ENCODE results near the gene CCDC122.

DNA sequence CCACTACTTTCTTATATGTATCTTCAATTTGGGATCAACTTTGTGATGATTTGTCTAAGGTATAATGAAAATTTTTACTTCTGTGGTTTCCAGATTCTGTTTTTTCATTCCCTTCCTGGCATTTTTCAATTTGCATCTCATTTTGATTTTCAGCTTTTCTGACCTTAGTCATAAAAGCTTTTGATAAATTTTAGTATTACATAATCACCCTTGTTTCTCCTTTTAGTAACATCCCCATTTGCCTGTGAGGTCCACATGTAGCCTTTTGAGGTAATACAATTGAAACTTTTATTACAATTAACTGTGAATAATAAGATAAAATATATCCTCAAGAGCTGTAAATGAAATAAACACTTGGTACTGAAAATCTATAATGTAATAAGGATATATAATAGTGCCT is 31.3 kb upstream of the CCDC122 start:
- no peak for TF ChIP-seq POLR2A (IDR thresholded peaks at IDR 0.05; ENCODE audit: low read depth, low read length)
- no peak for TF ChIP-seq POLR2AphosphoS5 (IDR thresholded peaks at IDR 0.05; ENCODE audit: low read depth, low read length)
- no peak for TF ChIP-seq TAF1 (IDR thresholded peaks at IDR 0.05; ENCODE audit: low read depth, low read length)
- no peak for TF ChIP-seq SPI1 (IDR thresholded peaks at IDR 0.05; ENCODE audit: low read depth, low read length)
- no peak for TF ChIP-seq POU2F2 (IDR thresholded peaks at IDR 0.05; ENCODE audit: low read depth, low read length)
- TF ChIP-seq PAX5 (IDR thresholded peaks at IDR 0.05; ENCODE audit: insufficient read depth, low read length, severe bottlenecking) = no peak

Measured in GM12891 (cell line).